ENCODE data around the gene IL1RAP. TPM values are rescaled to one million over a fixed set of nuclear protein-coding genes. Genes with fewer than 3 reads are reported as not detected.

The IL1RAP gene
- total and polyA plus RNA-seq, 10 donors: 1.1 to 47.4 (median 24.6) TPM

- no peaks in the 10 kb centered on the region for H3K36me3 ChIP-seq
- intact Hi-C loops (cut with DNase I; ENCODE audit: low total_unique reads): no loop called here
- 90 to 99% (median 94%) methylated on average over 2 of the region's 2 CpGs for WGBS, 5 donors
- DNase-seq: no peak
- H3K27me3 ChIP-seq (replicated peaks in 1 of 7): no peaks in the 10 kb centered on the region
- H3K4me3 ChIP-seq: no peak overlapping the region
- no peak overlapping the region for H3K27ac ChIP-seq
- H3K4me1 ChIP-seq: peaks cover 0 to 31% (median 21%) of the 10 kb centered on the region in 6 donors
- no peak for TF ChIP-seq CTCF (IDR thresholded peaks at IDR 0.05 in 8 of 11, conservative IDR thresholded peaks at IDR 0.05 in 3 of 11)
- TF ChIP-seq POLR2A (IDR thresholded peaks at IDR 0.05): no peak
- H3K9me3 ChIP-seq: peaks cover 0 to 4% (median 0%) of the 10 kb centered on the region in 8 donors
These were observed 68.8 kb downstream of the IL1RAP start for GRCh38 chr3:190582667-190583066.

GRCh38 chr3:190585805-190586630 is 72.1 kb downstream of the IL1RAP start:
- H3K36me3 ChIP-seq: no peaks in the 10 kb centered on the region
- no peaks in the 10 kb centered on the region for H3K27me3 ChIP-seq (replicated peaks in 1 of 7)
- peak overlapping the region in 4 of 8 donors; percentile 2 to 64 (median 48) for H3K27ac ChIP-seq
- TF ChIP-seq CTCF (IDR thresholded peaks at IDR 0.05 in 8 of 11, conservative IDR thresholded peaks at IDR 0.05 in 3 of 11) (no peak), POLR2A (IDR thresholded peaks at IDR 0.05) (no peak), POLR2AphosphoS5 (IDR thresholded peaks at IDR 0.05) (peak in 1 of 3 donors; percentile 56)
- 72 to 84% (median 77%) methylated on average over 6 of the region's 6 CpGs for WGBS, 5 donors
- intact Hi-C loops (cut with DNase I; ENCODE audit: low total_unique reads): no loop called here
- no peak for DNase-seq
- H3K4me3 ChIP-seq: no peak overlapping the region
- peaks cover 0 to 35% (median 17%) of the 10 kb centered on the region in 6 donors for H3K4me1 ChIP-seq
- no peaks in the 10 kb centered on the region for H3K9me3 ChIP-seq

GRCh38 chr3:190586631-190587011 is 72.7 kb downstream of the IL1RAP start:
- 33 to 62% (median 45%) methylated on average over 4 of the region's 4 CpGs for whole genome bisulfite sequencing, 5 donors
- intact Hi-C loops (cut with DNase I; ENCODE audit: low total_unique reads): no loop called here
- Histone ChIP-seq H3K27ac (peak overlapping the region in 5 of 8 donors; percentile 2 to 64 (median 48)), H3K4me3 (no peak overlapping the region), H3K4me1 (peaks cover 0 to 32% (median 14%) of the 10 kb centered on the region in 6 donors), H3K9me3 (no peaks in the 10 kb centered on the region), H3K27me3 (replicated peaks in 1 of 7) (no peaks in the 10 kb centered on the region), H3K36me3 (no peaks in the 10 kb centered on the region)
- no peak for DNase-seq
- TF ChIP-seq CTCF (IDR thresholded peaks at IDR 0.05 in 8 of 11, conservative IDR thresholded peaks at IDR 0.05 in 3 of 11) (no peak), POLR2AphosphoS5 (IDR thresholded peaks at IDR 0.05) (no peak), POLR2A (IDR thresholded peaks at IDR 0.05) (no peak)

- H3K4me3 ChIP-seq: no peak overlapping the region
- DNase-seq: no peak
- H3K36me3 ChIP-seq: no peaks in the 10 kb centered on the region
- intact Hi-C loops (cut with DNase I; ENCODE audit: low total_unique reads): no loop called here
- peak overlapping the region in 3 of 8 donors; percentile 47 to 64 (median 48) for H3K27ac ChIP-seq
- H3K4me1 ChIP-seq: peaks cover 0 to 32% (median 14%) of the 10 kb centered on the region in 6 donors
- 45 to 69% (median 63%) methylated on average over 2 of the region's 2 CpGs for WGBS, 5 donors
- H3K9me3 ChIP-seq: no peaks in the 10 kb centered on the region
- no peaks in the 10 kb centered on the region for H3K27me3 ChIP-seq (replicated peaks in 1 of 7)
- TF ChIP-seq POLR2A (IDR thresholded peaks at IDR 0.05) (no peak), CTCF (IDR thresholded peaks at IDR 0.05 in 8 of 11, conservative IDR thresholded peaks at IDR 0.05 in 3 of 11) (no peak), POLR2AphosphoS5 (IDR thresholded peaks at IDR 0.05) (no peak)
These were observed 74.7 kb downstream of the IL1RAP start for GRCh38 chr3:190588570-190588969.

Data from spleen (tissue), 11 donors.